ENCODE data around the gene SYT17.

Gene SYT17

DNA sequence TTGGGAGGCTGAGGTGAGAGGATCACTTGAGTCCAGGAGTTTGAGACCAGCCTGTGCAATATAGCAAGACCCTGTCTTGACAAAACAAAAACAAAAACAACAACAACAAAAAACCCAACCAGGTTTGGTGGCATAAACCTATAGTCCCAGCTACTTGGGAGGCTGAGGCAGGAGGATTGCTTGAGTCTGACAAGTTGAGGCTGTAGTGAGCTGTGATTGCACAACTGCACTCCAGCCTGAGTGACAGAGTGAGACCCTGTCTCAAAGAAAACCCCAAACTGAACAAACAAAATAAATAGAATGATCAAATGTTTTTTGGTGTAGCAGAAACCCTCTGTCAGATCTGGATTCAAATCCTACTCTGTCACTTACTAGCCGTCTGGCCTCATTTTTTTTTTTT is 16.0 kb upstream of the SYT17 start:
- Histone ChIP-seq H3K36me3 (replicated peaks; ENCODE audit: low read depth, low read length) (peaks cover 2% of the 10 kb centered on the region), H3K4me2 (ENCODE audit: low read length) (no peak overlapping the region), H3K4me1 (ENCODE audit: low read length) (peaks cover 6% of the 10 kb centered on the region; the same call in 1 of the 2 replicates), H3K27ac (ENCODE audit: low read length) (no peak overlapping the region), H4K20me1 (ENCODE audit: insufficient read depth, low read length) (no peaks in the 10 kb centered on the region), H2AFZ (ENCODE audit: low read depth, low read length) (no peak overlapping the region), H3K4me3 (ENCODE audit: low read length) (no peak overlapping the region), H3K79me2 (ENCODE audit: low read length) (no peaks in the 10 kb centered on the region), H3K9ac (ENCODE audit: low read length) (no peak overlapping the region), H3K27me3 (ENCODE audit: low read depth, low read length) (no peaks in the 10 kb centered on the region), H3K9me3 (ENCODE audit: insufficient read depth, low read length) (peaks cover 3% of the 10 kb centered on the region; the same call in 1 of the 2 replicates)
- TF ChIP-seq EZH2phosphoT487 (IDR thresholded peaks at IDR 0.05; ENCODE audit: low read depth) (no peak), CTCF (IDR thresholded peaks at IDR 0.05; ENCODE audit: low read depth, low read length) (no peak)

DNA sequence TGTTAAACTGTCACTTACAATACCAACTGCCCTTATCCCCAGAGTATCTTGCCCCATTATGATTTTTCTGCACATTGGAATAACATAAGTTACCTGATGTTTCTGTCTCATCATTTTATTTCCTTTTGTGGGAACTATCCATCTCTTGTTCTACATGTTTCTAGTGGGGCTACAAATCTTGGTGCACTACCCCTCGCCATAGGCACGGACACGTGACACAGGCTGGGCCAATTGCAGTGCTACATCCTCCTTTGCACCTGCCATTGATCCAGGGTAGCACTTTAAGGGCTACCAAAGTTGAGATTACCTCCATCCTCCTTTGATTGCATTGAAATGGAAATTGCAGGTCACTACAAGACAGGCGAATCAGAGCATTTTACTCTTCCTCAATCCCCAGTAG is 14.2 kb upstream of the SYT17 start:
- peak overlapping the region; percentile 43 for H3K4me3 ChIP-seq (ENCODE audit: low read length)
- no peak overlapping the region for H3K9ac ChIP-seq (ENCODE audit: low read length)
- no peaks in the 10 kb centered on the region for H3K27me3 ChIP-seq (ENCODE audit: low read depth, low read length)
- H3K9me3 ChIP-seq (ENCODE audit: insufficient read depth, low read length) = peaks cover 3% of the 10 kb centered on the region; the same call in 1 of the 2 replicates
- TF ChIP-seq EZH2phosphoT487 (IDR thresholded peaks at IDR 0.05; ENCODE audit: low read depth) (no peak), CTCF (IDR thresholded peaks at IDR 0.05; ENCODE audit: low read depth, low read length) (no peak)
- no peak overlapping the region for H3K27ac ChIP-seq (ENCODE audit: low read length)
- peaks cover 6% of the 10 kb centered on the region; the same call in 1 of the 2 replicates for H3K4me1 ChIP-seq (ENCODE audit: low read length)
- H4K20me1 ChIP-seq (ENCODE audit: insufficient read depth, low read length) = no peaks in the 10 kb centered on the region
- H2AFZ ChIP-seq (ENCODE audit: low read depth, low read length) = peak overlapping the region; percentile 92
- H3K79me2 ChIP-seq (ENCODE audit: low read length) = no peaks in the 10 kb centered on the region
- peaks cover 2% of the 10 kb centered on the region for H3K36me3 ChIP-seq (replicated peaks; ENCODE audit: low read depth, low read length)
- H3K4me2 ChIP-seq (ENCODE audit: low read length) = peak overlapping the region; percentile 38

DNA sequence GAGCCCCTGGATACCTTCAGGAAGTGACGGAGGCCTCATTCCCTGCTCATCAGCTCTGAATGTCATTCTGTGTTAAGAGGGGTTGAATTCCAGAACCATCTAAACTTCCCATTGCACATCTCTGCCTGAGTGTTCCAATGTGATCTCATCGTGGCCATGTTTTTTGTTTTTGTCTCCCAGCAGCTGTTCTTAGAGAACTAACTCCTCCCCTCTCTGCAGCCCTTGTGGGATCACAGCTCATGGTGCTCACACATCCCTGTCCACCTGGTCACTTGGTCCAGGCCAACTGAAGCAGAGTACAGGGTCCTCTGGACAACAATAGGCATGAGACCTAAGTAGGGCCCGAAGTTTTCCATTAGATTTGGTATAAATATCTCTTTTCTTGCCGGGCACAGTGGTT is 6.0 kb upstream of the SYT17 start:
- no peak overlapping the region for H3K4me2 ChIP-seq (ENCODE audit: low read length)
- no peak overlapping the region for H3K9ac ChIP-seq (ENCODE audit: low read length)
- H3K4me3 ChIP-seq (ENCODE audit: low read length) = no peak overlapping the region
- no peak overlapping the region for H3K27ac ChIP-seq (ENCODE audit: low read length)
- no peak overlapping the region for H2AFZ ChIP-seq (ENCODE audit: low read depth, low read length)
- H4K20me1 ChIP-seq (ENCODE audit: insufficient read depth, low read length) = no peaks in the 10 kb centered on the region
- H3K79me2 ChIP-seq (ENCODE audit: low read length) = no peaks in the 10 kb centered on the region
- no peaks in the 10 kb centered on the region for H3K36me3 ChIP-seq (replicated peaks; ENCODE audit: low read depth, low read length)
- H3K27me3 ChIP-seq (ENCODE audit: low read depth, low read length) = no peaks in the 10 kb centered on the region
- no peaks in the 10 kb centered on the region for H3K4me1 ChIP-seq (ENCODE audit: low read length)
- TF ChIP-seq CTCF (IDR thresholded peaks at IDR 0.05; ENCODE audit: low read depth, low read length) (no peak), EZH2phosphoT487 (IDR thresholded peaks at IDR 0.05; ENCODE audit: low read depth) (no peak)
- H3K9me3 ChIP-seq (ENCODE audit: insufficient read depth, low read length) = no peaks in the 10 kb centered on the region

DNA sequence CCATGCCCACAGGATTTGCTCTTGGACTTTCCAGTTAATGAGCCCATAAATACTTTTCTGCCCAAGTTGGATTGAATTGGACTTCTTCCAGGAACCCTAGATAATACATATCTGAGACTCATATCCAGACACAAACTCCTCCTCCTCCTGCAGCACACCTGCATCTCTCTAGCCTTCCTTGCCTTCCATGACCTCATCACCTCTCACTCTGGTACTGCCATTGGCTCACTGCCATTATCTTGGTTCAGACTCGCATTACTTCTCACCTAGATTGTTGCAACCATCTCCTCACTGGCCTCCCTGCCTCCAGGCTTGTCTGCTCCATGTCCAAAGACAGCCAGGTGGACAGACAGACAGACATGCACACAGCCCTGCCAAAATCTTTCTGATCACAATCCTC is 4.8 kb upstream of the SYT17 start:
- Histone ChIP-seq H3K9ac (ENCODE audit: low read length) (no peak overlapping the region), H2AFZ (ENCODE audit: low read depth, low read length) (no peak overlapping the region), H3K4me2 (ENCODE audit: low read length) (no peak overlapping the region), H4K20me1 (ENCODE audit: insufficient read depth, low read length) (no peaks in the 10 kb centered on the region), H3K4me3 (ENCODE audit: low read length) (no peak overlapping the region), H3K4me1 (ENCODE audit: low read length) (no peaks in the 10 kb centered on the region), H3K27ac (ENCODE audit: low read length) (no peak overlapping the region), H3K9me3 (ENCODE audit: insufficient read depth, low read length) (no peaks in the 10 kb centered on the region), H3K27me3 (ENCODE audit: low read depth, low read length) (no peaks in the 10 kb centered on the region), H3K36me3 (replicated peaks; ENCODE audit: low read depth, low read length) (no peaks in the 10 kb centered on the region), H3K79me2 (ENCODE audit: low read length) (no peaks in the 10 kb centered on the region)
- TF ChIP-seq CTCF (IDR thresholded peaks at IDR 0.05; ENCODE audit: low read depth, low read length) (no peak), EZH2phosphoT487 (IDR thresholded peaks at IDR 0.05; ENCODE audit: low read depth) (no peak)

All from OCI-LY3 (cell line).